Keratinocyte (primary cell): ENCODE results near the gene NOL4. TPM values are rescaled to one million over a fixed set of nuclear protein-coding genes. Genes with fewer than 3 reads are reported as not detected.

Source experiments
- DNase-seq: peaks from one replicate; pipeline ENCODE4 v3.0.0-alpha.2; 2011; ENCODE audit warnings: low read depth, missing footprints, low spot score
- FAIRE-seq: peaks from 2 replicates; lab custom pipeline; 2011; peaks lifted over from hg19 to GRCh38; lab: Jason Lieb, UNC
- H2AFZ ChIP-seq: 2 replicates; pipeline ENCODE4 v1.6.0; 2012; ENCODE audit warnings: low read length, control low read depth, inconsistent platforms; ENCODE audit not compliant: control insufficient read depth
- H3K27ac ChIP-seq: 2 replicates; pipeline ENCODE4 v1.5.1; 2011; ENCODE audit warnings: low read length; ENCODE audit not compliant: control insufficient read depth, insufficient read depth
- H3K27me3 ChIP-seq: 3 replicates; pipeline ENCODE4 v1.6.0; 2011; ENCODE audit warnings: low read length; ENCODE audit not compliant: control insufficient read depth, insufficient read depth; ENCODE audit errors: extremely low read depth
- H3K36me3 ChIP-seq, 2 experiments: 2 replicates in 1 of 2; 3 replicates in 1 of 2; pipeline ENCODE4 v1.5.1; 2011; ENCODE audit warnings: low read length in 2 of 2, mild to moderate bottlenecking in 1 of 2; ENCODE audit not compliant: control insufficient read depth in 2 of 2, insufficient read depth in 2 of 2; ENCODE audit errors: extremely low read depth in 1 of 2
- H3K4me1 ChIP-seq: 3 replicates; pipeline ENCODE4 v1.5.1; 2011; ENCODE audit warnings: low read length; ENCODE audit not compliant: control insufficient read depth, insufficient read depth; ENCODE audit errors: extremely low read depth
- H3K4me2 ChIP-seq: 3 replicates; pipeline ENCODE4 v1.6.0; 2011; ENCODE audit warnings: low read depth, low read length; ENCODE audit not compliant: control insufficient read depth, insufficient read depth; ENCODE audit errors: extremely low read depth
- H3K4me3 ChIP-seq, 3 experiments: fragments of 200-600 bp in 1 of 3; sonication (generic) in 1 of 3; 2 replicates in 2 of 3; 3 replicates in 1 of 3; pipeline ENCODE4 v1.5.1; 2011 to 2016; ENCODE audit warnings: low read length in 3 of 3, mild to moderate bottlenecking in 3 of 3, control low read depth in 2 of 3, inconsistent platforms in 1 of 3, low read depth in 1 of 3, mixed read lengths in 1 of 3, mixed run types in 1 of 3, moderate library complexity in 1 of 3; ENCODE audit not compliant: control insufficient read depth in 2 of 3, insufficient read depth in 2 of 3; ENCODE audit errors: extremely low read depth in 1 of 3
- H3K79me2 ChIP-seq: 2 replicates; pipeline ENCODE4 v1.6.0; 2012; ENCODE audit warnings: low read length; ENCODE audit not compliant: control insufficient read depth, insufficient read depth
- H3K9ac ChIP-seq: 3 replicates; pipeline ENCODE4 v1.6.0; 2011; ENCODE audit warnings: low read length; ENCODE audit not compliant: control insufficient read depth, insufficient read depth; ENCODE audit errors: extremely low read depth
- H3K9me1 ChIP-seq: 3 replicates; pipeline ENCODE4 v1.6.0; 2011; ENCODE audit warnings: low read length; ENCODE audit not compliant: control insufficient read depth, insufficient read depth; ENCODE audit errors: extremely low read depth
- H3K9me3 ChIP-seq: 2 replicates; pipeline ENCODE4 v1.5.1; 2012; ENCODE audit warnings: low read depth, low read length; ENCODE audit not compliant: control insufficient read depth
- H4K20me1 ChIP-seq: 3 replicates; pipeline ENCODE4 v1.6.0; 2011; ENCODE audit warnings: low read length; ENCODE audit not compliant: control insufficient read depth, insufficient read depth; ENCODE audit errors: extremely low read depth
- CTCF ChIP-seq, 3 experiments: IDR thresholded peaks in 1 of 3; conservative IDR thresholded peaks in 1 of 3; optimal IDR thresholded peaks in 1 of 3; 2 replicates in 2 of 3; 3 replicates in 1 of 3; pipeline versions ENCODE3 to v1.5.1; 2011; ENCODE audit warnings: low read length in 3 of 3, mild to moderate bottlenecking in 3 of 3, moderate library complexity in 2 of 3, control low read depth in 1 of 3, inconsistent platforms in 1 of 3; ENCODE audit not compliant: insufficient read depth in 2 of 3; ENCODE audit errors: extremely low read depth in 1 of 3
- EZH2 ChIP-seq: IDR thresholded peaks from one replicate; pipeline ENCODE4 v1.6.1; 2012; ENCODE audit warnings: inconsistent platforms, mild to moderate bottlenecking, low read length, moderate library complexity
- dilution Hi-C: fragments of 300-500 bp; cut with MboI; formaldehyde crosslinking; loops from one replicate; pipeline ENCODE4 v1.7.0; 2020; ENCODE audit warnings: low sequenced_read_pairs; ENCODE audit not compliant: extremely low pct_ligation_motif_present
- polyA plus RNA-seq, 5 experiments: library from polyadenylated mRNA; depleted of rRNA in 3 of 5; stranded (reverse) in 3 of 5; stranded (forward) in 1 of 5; unstranded in 1 of 5; fragments of >200 nt; gene quantifications; 1 replicate in 1 of 5; 2 replicates in 3 of 5; 3 replicates in 1 of 5; pipeline versions ENCODE4 v1.2.1 to v1.2.3, GENCODE V29; 2011 to 2012; ENCODE audit warnings: missing spikeins in 2 of 5, low read depth in 1 of 5, low replicate concordance in 1 of 5

NOL4 gene
- polyA plus RNA-seq, 1 donor (not counting 4 experiments of a cell fraction or from before 2014, with no cell fraction given): not detected

- no peak for DNase-seq
- Histone ChIP-seq H2AFZ (no peak overlapping the region), H3K27ac (no peak overlapping the region), H3K9me3 (no peaks in the 10 kb centered on the region), H3K4me3 (no peak overlapping the region), H3K9me1 (no peaks in the 10 kb centered on the region), H3K36me3 (no peaks in the 10 kb centered on the region), H3K4me2 (no peak overlapping the region), H4K20me1 (no peaks in the 10 kb centered on the region), H3K9ac (no peak overlapping the region), H3K79me2 (no peaks in the 10 kb centered on the region), H3K27me3 (no peaks in the 10 kb centered on the region), H3K4me1 (no peaks in the 10 kb centered on the region)
- TF ChIP-seq EZH2 (no peak), CTCF (optimal IDR thresholded peaks at IDR 0.05 in 1 of 3, IDR thresholded peaks at IDR 0.05 in 1 of 3, conservative IDR thresholded peaks at IDR 0.05 in 1 of 3; ENCODE audit: extremely low read depth in 1 of 3, insufficient read depth in 2 of 3, low read length in 3 of 3) (no peak)
- dilution Hi-C loops: no loop called here
- no peak for FAIRE-seq
These were observed 12.2 kb downstream of the NOL4 start for GRCh38 chr18:34212511-34212910.

GRCh38 chr18:34207344-34207851 lies 17.3 kb downstream of the NOL4 start:
- H3K9me1 ChIP-seq: no peaks in the 10 kb centered on the region
- H4K20me1 ChIP-seq: no peaks in the 10 kb centered on the region
- H3K27ac ChIP-seq: no peak overlapping the region
- no peak overlapping the region for H3K9ac ChIP-seq
- dilution Hi-C loops: no loop called here
- H3K9me3 ChIP-seq: no peaks in the 10 kb centered on the region
- no peak for FAIRE-seq
- no peak overlapping the region for H3K4me2 ChIP-seq
- no peaks in the 10 kb centered on the region for H3K4me1 ChIP-seq
- DNase-seq: no peak
- no peaks in the 10 kb centered on the region for H3K79me2 ChIP-seq
- H3K27me3 ChIP-seq: no peaks in the 10 kb centered on the region
- no peak overlapping the region for H2AFZ ChIP-seq
- H3K36me3 ChIP-seq: no peaks in the 10 kb centered on the region
- TF ChIP-seq EZH2 (no peak), CTCF (optimal IDR thresholded peaks at IDR 0.05 in 1 of 3, IDR thresholded peaks at IDR 0.05 in 1 of 3, conservative IDR thresholded peaks at IDR 0.05 in 1 of 3; ENCODE audit: extremely low read depth in 1 of 3, insufficient read depth in 2 of 3, low read length in 3 of 3) (no peak)
- H3K4me3 ChIP-seq: no peak overlapping the region
